ENCODE results near the gene INTS4.
"Not testable (repeated sequence)": the region's sequence is repeated elsewhere in the genome, so short reads cannot be mapped to it uniquely, and the experiment has no call there.

INTS4 gene, protein sequence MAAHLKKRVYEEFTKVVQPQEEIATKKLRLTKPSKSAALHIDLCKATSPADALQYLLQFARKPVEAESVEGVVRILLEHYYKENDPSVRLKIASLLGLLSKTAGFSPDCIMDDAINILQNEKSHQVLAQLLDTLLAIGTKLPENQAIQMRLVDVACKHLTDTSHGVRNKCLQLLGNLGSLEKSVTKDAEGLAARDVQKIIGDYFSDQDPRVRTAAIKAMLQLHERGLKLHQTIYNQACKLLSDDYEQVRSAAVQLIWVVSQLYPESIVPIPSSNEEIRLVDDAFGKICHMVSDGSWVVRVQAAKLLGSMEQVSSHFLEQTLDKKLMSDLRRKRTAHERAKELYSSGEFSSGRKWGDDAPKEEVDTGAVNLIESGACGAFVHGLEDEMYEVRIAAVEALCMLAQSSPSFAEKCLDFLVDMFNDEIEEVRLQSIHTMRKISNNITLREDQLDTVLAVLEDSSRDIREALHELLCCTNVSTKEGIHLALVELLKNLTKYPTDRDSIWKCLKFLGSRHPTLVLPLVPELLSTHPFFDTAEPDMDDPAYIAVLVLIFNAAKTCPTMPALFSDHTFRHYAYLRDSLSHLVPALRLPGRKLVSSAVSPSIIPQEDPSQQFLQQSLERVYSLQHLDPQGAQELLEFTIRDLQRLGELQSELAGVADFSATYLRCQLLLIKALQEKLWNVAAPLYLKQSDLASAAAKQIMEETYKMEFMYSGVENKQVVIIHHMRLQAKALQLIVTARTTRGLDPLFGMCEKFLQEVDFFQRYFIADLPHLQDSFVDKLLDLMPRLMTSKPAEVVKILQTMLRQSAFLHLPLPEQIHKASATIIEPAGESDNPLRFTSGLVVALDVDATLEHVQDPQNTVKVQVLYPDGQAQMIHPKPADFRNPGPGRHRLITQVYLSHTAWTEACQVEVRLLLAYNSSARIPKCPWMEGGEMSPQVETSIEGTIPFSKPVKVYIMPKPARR

DNA sequence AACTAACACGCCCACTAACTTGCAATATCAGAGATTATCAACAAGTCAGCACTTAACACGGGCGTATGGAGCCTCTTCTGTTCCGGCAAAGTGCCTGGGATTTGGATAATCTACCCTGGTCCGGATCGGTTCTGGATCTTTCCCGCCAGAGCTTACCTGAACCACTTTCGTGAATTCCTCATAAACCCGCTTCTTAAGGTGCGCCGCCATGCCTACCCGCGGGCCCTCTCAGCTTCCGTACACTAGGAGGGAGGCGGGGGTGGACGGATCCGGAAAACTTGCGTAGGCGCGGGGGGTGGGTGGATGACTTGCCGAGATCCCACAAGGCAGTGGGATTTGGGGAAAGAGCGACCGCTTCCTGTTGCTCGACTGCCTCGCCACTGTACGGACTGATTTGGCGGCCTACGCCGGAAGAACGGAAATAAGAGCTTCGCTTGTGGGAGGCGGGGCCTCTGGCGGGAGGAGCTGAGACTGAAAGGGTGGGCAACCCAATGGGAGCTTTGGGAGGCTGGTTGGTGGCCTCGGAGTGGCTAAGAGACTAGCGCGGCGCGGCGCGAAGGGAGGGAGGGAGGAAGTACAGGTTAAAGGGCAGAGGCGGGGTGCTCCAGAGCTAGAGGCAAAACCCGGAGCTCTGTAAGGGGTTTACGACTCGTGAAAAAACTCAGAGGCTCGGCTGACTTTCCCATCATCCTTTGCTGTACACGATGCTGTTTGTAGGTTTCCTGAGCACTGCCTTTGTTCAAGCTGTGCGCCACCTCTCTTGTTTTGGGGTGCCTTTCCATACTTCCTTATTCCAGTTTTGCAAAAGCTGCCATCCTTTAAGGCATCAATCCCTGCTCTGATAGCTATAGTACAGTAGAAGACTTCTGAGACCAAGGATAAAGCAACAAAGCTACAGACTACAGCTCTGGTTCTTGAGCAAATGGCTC, at the start of gene INTS4:
TSS of gene INTS4 (minus strand) at position 235 of the 929 bp plus-strand sequence. CDS start at position 210, 25 bp downstream.
- DNase-seq: peak; percentile 98

DNA sequence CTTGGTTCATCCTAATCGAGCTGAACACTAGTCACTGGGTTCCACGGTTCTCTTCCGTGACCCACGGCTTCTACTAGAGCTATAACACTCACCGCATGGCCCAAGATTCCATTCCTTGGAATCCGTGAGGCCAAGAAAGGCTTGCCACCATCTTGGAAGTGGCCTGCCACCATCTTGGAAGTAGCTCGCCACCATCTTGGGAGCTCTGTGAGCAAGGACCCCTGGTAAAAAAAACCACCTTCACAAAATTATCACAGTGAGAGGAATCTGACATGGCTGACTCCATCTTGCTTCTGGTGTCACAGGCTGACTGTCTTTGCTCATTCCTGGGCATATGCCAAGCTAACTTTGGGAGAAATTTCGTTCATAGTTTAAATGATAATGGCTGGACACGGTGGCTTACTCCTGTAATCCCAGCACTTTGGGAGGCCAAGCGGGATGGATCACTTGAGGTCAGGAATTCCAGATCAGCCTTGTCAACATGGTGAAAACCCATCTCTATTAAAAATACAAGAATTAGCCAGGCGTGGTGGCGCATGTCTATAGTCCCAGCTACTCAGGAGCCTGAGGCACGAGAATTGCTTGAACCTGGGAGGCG, 47.5 kb upstream of the INTS4 start:
- DNase-seq: no peak

DNA sequence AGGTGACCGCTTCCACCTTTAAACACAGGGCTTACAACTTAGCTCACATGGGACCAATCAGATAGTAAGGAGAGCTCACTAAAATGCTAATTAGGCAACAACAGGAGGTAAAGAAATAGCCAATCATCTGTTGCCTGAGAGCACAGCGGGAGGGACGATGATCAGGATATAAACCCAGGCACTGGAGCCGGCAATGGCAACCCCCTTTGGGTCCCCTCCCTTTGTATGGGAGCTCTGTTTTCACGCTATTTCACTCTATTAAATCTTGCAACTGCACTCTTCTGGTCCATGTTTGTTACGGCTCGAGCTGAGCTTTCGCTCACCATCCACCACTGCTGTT, 46.9 kb upstream of the INTS4 start:
- DNase-seq: not testable (repeated sequence)

DNA sequence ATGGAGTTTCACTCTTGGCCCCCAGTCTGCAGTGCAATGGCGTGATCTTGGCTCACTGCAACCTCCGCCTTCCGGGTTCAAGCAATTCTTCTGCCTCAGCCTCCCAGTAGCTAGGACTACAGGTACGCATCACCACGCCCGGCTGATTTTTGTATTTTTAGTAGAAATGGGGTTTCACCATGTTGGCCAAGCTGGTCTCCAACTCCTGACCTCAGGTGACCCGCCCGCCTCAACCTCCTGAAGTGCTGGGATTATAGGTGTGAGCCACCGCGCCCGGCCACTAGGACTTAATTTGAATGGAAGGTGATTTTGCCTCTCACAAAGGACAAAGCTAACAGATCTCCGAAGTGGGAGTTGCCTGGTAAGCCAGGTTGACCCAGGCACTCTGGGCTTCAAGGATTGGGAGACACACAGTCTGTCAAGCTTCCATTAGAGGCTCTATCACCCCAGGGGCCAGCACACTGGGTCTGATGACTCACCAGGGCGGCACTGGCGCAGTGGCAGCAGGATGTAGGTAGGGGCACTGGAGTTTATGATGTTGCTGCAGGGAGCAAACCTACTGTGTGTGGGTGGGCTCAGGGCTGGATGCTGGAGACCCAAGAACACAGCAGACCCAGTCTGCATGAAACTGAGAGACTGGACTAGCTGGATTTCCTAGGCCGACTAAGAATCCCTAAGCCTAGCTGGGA, 46.4 kb upstream of the INTS4 start:
- DNase-seq: no peak

DNA sequence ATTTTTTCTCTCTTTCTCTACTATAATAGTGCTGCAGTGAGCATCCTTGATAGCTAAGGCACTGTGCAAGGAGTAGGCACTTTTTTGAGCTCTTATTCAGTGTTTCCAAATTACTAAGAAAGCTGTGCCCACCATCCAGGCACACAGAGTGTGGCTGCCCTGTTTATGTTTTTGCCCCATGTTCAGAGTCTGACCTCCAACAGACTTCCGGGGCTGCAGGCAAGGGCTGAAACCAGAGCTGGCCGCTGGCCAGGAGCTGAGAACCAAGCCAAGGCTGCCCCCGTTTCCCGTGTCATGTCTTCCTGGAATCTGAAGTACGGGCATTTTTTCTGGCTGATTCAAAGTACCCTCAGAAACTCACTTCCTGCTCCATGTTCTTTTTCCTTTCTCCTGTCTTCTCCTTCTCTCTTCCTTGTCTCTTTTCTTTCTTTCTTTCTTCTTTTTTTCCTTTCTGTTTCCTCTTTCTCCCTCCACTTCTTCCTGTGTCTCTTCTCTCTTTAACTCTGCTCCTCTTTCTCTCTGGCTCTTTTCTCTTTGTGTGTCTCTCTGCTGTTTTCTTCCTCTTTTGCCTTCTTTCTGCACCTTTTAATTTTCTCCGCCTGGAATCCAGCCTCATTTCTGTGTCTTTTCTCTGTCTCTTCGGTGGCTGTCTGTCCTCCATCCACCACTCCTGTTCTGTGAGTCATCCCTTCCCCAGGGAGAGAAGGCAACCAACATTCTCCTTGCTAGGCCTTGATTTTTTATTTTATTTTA, 45.6 kb upstream of the INTS4 start:
- no peak for DNase-seq

DNA sequence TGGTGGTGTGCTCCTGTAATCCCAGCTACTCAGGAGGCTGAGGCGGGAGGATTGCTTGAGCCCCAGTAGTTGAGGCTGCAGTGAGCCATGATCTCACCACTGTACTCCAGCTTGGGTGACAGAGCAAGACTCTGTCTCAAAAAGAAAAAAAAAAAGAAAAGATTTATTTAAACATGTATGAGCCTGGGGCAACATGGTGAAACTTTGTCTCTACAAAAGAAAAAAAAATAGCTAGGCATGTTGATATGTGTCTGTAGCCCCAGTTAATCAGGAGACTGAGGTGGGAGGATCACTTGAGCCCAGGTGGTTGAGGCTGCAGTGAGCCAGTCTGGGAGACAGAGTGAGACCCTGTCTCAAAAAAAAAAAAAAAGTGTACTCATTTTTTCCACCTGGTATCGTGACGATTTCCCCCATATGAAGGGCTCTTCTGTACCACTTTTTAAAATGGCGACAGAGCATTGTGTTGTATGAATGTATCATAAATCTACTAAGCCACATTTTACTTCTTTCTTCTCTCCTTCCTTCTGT, 45.0 kb upstream of the INTS4 start:
- no peak for DNase-seq

DNA sequence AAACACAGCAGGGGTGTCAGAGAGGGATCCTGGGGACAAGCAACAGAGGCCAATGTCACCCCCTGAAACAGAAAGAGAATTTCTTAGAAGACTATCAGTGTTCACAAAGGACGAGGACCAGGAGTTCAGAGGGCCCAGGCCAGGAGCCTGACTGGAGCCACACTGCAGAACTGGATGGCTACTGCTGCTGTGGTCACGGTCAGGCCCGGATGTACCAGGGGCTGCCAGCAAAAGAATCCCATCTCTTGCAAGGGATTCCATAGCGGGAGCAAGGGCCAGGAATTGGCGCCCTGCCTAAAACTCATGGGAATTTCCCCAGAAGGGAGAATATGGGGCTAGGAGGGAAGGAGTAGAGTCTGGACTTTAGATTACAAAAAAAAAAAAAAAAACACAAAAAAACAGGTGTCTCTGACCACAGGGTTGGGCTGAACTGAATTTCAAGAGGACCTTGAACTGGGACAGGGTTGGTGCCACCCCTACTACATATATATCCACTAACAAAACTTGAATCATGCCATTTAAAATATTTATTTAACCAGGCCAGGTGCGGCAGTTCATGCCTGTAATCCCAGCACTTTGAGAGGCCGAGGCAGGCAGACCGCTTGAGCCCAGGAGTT, 44.3 kb upstream of the INTS4 start:
- no peak for DNase-seq

DNA sequence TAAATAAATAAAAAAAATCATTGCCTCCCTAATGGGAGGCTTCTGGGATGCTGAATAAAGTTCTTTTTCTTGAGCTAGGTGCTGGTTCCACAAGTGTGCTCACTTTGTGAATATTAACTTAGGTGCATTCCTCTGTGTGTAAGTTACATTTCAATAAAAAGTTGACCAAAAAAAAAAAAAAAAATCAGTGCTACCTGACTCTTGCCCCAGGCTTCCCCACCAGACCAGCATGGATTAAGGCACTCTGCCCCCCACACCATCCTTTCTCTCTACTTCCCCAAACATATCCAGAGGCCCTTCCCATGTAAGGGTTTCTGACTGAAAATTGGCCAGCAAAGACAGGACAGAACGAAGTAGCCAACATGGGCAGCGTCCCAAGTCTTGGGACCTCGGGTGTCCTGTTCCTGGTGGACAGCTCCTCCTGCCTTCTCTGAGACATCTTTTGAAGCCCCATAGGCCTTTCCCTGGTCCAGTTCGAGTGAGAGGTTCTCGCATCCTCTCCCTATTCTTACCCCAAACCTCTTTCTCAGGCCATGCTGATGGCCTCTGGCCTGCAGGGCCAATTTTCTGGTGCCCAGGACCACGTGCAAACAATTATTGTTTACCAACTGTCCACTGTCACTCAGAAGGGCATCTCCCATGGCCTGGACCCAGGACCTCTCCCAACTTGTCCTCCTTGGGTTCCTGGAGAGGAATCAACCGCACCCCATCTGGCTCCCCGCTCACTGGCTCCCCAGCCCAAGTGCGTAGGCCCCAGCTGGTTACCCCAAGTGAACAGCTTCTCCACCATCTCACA, 43.6 kb upstream of the INTS4 start:
- DNase-seq: no peak

DNA sequence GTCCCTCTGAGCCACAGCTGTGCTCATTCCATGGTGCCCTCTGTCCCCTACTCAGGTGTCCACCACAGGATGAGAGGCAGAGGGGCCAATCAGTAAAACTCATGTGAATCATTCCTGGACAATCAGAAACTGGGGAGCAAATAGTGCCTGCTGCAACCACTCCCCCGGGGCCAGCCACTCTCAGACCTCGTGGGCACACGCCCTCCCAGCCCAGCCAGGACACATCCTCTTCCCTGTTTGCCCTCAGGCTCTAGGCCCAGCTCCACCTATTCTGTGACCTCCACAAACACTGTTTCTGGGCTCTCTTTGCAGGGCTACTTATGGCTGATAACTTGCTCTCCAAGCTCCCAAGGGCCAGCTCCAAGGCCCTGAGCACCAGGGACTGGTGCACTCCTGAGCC, 42.6 kb upstream of the INTS4 start:
- DNase-seq: no peak

DNA sequence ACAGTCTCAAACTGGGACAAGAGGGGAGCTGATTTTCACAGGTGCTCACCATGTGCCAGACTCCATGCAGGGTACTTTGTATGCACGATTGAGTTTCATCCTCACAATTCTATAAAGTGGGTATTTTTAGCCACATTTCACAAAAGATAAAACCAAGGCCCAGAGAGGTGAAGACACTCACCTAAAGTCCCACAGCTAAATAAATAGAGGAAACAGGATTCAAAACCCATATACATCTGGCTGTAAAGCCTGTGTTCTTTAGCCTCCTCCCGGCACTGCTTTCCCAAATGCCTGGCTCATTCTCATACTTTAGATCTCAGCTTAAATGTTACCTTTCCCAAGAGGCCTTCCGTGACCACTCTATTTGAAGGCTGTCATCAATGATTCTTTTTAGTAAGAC, 41.8 kb upstream of the INTS4 start:
- DNase-seq: no peak

DNA sequence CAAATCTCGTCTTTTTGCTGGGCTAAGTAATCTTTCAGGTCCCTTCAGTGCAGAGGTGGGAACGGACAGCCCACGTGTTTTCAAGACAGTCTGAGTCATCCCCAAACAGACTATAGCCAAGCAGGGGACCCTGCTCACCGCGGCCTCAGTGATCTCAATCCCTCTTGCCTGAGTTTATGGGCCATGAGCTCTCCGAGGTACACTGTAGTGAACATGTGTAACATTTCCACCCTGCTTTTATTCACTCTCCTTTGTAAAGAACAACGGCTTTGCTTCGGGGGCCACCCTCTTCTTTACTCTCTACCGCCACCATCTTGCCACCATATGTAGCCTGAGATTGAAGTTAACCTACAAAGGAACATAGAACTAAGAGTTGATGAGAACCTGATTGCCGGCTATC, 40.2 kb upstream of the INTS4 start:
- DNase-seq: no peak

DNA sequence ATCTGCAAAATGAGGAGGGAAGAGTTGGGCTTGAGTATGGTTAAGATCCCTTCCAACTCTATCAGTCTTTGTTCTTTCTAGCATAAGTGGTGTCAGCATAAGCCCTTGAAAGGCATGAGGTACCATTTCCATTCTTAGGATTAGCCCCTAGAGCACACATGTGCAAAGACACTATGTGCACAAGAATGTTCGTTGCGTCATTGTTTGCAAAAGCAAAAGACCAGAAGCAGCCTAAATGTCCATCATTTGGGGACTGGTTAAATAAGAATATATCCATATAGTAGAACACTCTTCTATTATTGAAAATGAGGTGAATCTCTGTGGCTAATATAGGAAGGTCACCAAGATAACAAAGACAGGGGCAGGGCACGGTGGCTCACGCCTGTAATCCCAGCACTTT, 38.6 kb upstream of the INTS4 start:
- no peak for DNase-seq

DNA sequence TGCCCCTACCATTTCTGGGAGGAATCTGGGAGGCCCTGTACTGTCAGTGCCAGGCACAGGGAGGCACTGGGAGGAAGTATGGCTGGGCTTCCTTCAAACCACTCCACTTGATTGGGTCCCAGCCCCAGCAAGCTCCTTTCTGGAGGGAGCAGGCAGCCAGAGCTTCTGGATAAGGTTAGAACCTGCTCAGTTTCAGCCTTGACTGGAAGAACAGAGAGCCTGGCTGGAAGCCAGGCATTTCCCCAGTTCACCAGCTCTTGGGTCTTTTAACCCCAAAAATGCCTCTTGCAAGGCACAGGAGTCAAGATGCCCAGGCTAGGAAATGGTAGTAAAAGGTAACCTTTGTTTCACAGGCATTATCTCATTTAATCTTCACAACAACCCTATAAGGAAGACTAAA, 37.6 kb upstream of the INTS4 start:
- no peak for DNase-seq

DNA sequence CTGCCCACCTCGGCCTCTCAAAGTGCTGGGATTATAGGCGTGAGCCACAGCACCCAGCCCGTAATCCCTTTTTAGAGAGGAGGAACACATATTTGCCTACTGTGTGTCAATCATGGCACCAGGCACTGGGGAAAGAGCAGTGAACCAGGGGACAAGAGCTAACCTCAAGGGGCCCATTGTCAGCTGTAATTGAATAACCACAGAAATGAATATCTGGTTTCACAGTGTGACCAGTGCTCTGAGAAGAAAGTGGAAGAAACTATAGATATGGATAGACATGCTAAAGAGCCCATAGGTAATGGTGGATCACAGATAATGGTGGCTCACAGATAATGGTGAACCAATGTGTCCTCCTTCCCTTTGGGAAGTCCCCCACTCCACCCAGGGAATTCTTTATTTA, 37.2 kb upstream of the INTS4 start:
- no peak for DNase-seq

DNA sequence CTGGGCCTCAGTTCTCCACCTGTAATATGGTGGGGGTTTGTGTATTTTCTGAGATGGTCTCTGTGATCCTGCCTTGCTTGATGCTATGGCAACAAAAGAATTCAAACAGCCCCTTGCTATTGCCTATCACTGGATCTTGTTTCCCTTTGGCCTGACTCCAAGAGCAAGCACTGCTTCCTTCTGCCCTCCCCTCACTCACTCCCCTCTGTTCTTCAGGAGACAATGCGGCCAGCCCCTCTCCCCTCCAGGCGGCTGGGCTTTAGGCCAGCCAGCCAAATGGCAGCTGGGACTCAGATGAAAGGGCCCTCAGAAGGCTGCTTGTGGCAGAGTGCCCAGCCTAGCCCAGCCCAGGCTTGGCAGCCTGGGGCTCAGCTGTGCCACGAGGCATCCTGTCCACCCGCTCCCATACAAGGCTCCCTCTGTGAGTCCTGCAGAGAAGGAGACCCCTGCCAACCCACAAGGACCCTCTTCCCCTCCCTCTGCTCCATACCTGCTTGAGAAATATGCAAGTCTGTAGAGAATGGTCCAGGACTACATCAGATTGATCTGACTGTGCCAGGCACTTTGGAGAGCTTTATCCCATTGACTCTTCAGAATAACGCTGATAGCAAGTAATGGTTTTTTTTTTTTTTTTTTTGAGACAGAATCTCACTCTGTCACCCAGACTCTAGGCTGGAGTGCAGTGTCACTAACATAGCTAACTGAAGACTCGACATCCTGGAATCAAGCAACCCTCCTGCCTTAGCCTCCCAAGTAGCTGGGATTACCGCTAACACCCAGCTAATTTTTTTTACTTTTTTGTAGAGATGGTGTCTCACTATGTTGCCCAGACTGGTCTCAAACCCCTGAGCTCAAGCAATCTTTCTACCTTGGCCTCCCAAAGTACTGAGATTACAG, 36.2 kb upstream of the INTS4 start:
- no peak for DNase-seq

DNA sequence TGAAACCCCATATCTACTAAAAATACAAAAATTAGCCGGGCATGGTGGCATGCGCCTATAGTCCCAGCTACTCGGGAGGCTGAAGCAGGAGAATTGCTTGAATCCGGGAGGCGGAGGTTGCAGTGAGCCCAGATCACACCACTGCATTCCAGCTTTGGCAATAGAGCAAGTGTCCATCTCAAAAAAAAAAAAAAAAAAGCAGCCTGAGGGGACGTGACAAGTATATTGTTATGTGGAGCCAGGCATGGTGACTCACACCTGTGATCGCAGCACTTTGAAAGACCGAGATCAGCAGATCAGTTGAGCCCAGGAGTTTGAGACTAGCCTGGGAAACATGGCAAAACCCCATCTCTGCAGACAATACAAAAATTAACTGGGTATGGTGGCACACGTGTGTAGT, 34.0 kb upstream of the INTS4 start:
- not testable (repeated sequence) for DNase-seq

DNA sequence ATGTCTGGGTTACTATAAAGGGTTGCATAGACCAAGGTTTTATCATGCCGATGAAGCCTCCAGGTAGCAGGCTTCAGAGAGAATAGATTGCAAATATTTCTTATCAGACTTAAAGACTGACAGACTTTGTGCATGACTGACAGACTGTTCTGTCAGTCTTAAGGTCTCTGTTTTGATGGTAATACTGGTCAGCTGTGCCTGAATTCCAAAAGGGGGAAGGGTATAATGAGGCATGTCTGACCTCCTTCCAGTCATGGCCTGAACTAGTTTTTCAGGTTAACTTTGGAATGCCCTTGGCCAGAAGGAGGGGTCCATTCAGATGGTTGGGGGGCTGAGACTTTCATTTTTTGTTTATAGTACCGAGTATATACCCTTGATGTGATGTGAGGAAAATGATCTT, 33.3 kb upstream of the INTS4 start:
- no peak for DNase-seq

DNA sequence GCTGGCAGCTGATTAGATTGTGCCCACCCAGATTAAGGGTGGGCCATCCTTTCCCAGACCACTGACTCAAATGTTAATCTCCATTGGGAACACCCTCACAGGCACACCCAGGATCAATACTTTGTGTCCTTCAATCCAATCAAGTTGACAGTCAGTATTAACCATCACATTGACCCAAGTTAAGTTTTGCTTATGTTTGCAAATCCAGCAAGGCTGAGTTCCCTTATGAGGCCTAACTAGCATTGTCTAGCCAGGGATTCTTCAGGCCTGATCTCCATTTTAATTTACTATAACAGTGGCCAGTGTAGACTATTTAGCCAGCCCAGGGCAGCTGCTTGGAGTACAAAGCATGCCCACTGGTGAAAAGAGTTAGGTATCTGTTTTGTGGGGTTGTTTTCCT, 30.9 kb upstream of the INTS4 start:
- DNase-seq: no peak

Data from CD4-positive, alpha-beta T cell treated with Interleukin-1 beta for 1 hour (primary cell).